CD4-positive, alpha-beta T cell treated with Interleukin-6 at 100 ng/mL for 8 hours (primary cell): ENCODE data around the gene FBLN5.
"Not testable (repeated sequence)": the region's sequence is repeated elsewhere in the genome, so short reads cannot be mapped to it uniquely, and the experiment has no call there.

Source experiments
- DNase-seq: peaks from one replicate; pipeline ENCODE4 v3.0.0-alpha.2; 2020; ENCODE audit warnings: mixed read lengths, low spot score

The FBLN5 gene

DNA sequence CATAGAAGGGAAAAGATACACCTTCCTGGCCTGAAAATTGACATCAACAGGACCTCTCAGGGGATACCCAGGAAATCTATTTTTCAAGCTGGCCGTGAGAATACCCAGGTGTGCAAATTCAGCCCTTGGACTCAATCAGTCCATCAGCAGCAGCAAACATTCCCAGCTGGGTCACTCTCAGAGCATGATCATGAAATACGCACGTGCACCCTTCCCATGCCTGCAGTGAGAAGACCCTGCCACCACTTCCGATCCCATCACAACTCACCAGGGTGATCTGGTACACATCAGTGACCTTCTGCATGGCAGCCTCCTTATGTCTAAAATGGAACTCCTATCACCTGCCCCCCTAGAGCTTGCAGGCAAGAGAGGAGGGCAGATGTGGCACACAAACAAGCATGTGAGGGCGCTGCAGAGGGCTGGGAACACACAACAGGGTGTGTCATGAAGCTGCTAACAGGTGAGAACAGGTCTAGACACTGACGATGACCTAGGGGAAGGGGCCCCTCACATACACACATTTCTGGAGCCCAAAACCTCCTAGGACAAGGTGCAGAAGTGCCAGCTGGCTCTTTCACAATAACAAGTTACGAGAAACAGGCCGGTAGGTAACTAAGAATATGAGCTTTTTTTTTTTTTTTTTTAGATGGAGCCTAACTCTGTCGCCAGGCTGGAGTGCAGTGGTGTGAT lies 42.4 kb downstream of the FBLN5 start:
- DNase-seq: no peak

GRCh38 chr14:91904483-91904882 lies 43.0 kb downstream of the FBLN5 start:
- no peak for DNase-seq

DNA sequence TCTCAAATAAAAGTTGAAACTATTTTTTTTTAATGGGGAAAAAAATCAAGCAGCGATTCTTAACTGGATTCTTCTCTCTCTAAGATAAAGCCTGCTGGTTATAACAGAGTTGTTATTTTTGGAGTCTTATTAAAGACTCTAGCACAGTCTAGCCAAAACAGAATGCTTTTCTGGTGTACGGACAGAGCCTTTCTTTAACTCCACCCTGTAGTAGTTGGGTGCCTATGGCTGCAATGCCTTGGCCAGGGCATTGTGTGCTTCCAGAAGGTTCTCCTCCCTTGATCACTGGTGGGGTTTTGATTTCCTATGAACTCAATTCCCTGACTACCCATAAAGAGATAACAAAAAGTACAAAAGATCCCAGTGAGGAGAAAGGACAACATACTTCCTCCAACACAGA lies 44.4 kb downstream of the FBLN5 start:
- no peak for DNase-seq

DNA sequence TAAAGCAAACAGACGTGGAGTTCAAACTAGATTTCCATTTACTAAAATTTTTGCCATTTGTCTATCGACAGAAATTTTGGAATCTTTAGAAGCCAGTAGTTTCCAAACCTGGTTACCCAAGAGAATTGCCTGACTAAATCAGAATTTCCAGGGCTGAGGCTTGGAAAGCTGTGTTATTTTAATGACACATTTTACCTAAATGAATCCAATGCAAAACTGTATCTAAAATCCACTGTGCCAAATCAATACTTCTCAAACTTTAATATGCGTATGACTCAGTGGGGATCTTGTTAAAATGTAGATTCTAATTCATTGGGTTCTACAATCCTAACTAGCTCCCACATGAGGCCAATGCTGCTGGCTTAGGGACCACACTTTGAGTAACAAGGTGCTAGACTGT lies 45.2 kb downstream of the FBLN5 start:
- no peak for DNase-seq

DNA sequence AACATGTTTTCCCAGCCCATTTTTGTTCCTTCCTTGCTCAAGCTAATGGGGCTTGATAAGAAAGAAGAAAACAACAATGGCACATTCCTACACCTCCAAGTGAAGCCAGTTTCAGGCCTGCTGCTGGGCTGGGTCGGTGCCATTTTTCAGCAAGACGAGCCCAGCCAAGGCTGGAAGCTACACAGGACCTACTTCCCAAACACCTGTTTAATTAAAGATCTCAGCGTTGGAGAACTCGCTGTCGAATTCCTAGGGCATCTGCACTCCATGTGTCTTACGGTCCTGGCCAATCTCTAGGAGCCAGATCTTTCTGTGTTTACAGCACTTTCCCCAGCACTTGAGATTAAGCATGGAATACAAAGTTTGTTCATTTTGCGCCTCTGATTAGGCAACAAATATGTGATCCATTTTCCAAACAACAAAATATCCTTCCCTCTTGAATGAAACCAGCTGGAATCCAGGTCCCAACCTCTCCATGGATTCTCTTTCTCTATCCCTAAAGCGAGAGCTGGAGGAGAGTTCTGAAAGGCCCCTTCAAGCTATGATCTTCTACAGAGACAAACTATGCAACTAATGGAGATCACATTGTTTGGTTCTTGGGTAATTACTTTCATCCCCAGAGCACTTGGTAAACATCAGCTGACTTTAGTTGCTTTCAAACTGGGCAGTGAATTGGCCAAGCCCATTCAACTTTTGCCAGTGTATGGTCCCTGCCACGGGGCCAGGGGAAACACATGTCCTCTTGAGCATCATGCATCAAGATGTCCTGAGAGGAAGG lies 45.9 kb downstream of the FBLN5 start:
- no peak for DNase-seq

- no peak for DNase-seq
Measured at GRCh38 chr14:91899806-91900205, 47.7 kb downstream of the FBLN5 start.

DNA sequence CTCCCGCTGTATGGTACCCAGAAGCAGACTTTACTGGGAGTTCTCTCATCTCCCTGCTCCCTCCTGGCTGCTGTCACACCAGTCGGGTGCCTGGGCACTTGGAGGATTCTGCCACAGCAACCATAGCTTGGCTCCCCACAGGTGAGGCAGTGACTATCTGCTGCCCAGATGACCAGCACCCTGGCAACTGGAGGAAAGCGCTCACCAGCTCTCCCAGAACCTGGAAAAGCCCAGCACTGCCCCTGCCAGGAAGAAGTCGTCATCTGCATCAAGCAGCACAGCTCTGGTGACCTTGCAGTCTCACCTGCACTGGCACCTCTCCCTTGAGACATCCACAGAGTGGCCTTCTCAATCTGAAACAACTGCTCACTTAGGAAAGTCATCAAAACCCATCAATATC lies 48.3 kb downstream of the FBLN5 start:
- no peak for DNase-seq

GRCh38 chr14:91898372-91898771 lies 49.1 kb downstream of the FBLN5 start:
- DNase-seq: no peak

DNA sequence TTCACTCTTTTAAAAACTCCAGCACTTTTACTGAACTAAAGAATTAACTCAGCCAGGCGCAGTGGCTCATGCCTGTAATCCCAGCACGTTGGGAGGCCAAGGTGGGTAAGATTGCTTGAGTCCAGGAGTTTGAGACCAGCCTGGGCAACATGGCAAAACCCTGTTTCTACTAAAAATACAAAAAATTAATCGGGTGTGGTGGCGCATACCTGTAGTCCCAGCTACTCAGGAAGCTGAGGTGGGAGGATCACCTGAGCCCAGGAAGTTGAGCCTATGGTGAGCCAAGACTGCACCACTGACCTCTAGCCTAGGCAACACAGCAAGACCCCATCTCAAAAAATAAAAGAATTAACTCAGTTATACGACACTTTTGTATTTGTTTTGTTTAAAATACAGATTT lies 49.8 kb downstream of the FBLN5 start:
- not testable (repeated sequence) for DNase-seq

DNA sequence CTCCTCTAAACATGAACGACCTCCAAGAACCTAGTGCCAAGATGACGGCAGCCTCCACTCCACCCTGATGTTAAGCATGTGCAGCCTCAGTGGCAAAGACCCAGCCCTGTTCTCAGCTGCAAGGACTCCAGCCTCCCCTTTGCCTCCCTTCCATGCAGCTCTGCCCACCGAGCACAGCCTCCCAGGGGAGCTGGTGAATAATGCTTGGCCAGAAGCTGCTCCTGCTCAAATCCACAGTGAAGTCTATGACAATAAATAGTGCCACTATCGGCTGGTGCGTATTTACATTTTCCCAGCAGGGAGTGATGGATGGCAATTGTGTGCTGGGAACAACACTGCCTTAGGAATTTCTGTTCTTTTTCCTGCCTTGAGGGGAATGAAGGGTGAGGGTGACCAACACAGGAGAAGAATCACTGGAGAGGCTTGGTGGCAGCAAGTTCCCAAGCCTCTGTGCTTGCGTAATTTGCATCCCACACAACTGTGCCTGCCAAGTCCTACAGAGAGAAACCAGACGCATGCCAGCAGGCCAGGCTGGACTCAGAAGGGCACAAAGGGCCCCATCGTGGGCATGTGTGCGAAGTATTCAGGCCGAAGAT lies 50.3 kb downstream of the FBLN5 start:
- no peak for DNase-seq

DNA sequence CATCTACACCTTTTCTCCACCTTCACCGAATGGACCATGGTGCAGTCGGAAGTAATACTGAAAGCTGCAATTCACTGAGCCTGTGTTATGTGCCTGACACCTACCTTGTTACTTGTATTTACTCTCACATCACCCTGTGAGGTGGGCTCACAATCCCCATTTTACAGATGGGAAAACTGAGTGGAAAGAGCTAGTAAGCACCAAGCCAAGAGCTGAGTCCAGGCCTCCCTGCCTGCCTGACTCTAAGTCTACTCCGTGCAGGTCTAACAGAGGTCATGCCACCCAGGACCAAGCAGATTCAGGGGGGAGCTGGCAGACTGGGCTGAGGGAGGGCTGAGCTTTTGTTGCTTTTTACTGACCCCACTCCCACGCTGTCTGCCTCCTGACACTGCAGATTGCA lies 51.1 kb downstream of the FBLN5 start:
- no peak for DNase-seq

DNA sequence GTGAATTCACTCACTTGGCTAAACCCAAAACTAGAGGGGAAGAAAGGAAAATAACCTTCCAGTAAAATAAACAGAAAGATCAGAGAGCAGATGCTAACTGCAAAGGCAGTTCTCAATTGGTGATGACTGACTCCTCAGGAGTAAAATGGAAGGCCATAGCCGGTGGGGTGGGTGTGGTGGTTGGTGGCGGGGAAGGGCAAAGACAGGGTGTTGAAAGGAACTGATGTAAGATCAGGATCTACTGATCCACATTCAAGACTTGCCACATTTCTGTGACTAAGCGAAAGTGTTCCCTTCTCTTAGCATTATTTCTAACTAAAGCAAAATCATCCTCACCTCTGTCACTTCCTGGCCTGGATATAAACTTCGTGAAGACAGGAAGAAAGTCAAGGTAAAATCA lies 53.8 kb downstream of the FBLN5 start:
- DNase-seq: no peak

DNA sequence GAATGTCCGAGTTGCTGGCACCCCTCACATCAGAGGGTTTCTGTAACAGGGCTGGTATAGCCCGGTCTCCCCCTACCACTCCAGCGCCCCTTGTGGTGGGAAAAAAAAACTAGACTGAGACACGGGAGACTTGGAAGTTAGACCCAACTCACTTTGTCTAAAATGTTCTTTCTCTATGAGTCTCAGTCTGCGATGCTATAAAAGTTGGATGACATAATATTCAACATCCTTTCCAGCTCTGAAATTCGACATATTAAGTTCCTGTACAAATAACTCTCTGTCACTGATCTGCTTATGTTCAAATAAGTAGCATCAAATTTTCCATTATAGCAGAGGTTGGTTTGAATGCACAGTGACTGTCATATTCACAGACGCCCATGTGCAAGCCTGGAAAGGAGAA lies 54.5 kb downstream of the FBLN5 start:
- no peak for DNase-seq

DNA sequence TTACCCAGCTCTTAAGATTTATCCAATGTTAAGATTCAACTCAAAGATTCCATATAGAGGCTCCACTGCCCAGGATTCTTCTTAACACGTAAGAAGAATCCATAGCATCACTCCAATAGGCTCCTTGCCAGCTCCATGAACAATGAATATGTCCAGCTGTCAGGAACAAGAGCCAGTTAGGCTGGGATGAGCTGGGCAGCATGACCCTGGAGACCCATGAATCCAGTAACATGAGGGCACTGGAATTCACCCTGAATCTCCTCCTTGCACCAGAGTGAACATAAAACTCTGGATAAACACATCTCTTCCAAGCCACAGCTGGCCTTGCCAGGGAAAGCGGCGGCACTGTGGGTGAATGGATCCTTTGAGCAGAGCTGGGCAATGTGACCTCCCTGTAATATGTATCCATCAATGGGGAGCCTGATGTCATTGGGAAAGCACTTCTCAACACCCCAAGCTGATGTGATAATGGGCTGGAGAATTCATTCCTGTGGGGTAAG lies 55.7 kb downstream of the FBLN5 start:
- DNase-seq: no peak

- DNase-seq: no peak
Measured at GRCh38 chr14:91891101-91891500, 56.4 kb downstream of the FBLN5 start.

DNA sequence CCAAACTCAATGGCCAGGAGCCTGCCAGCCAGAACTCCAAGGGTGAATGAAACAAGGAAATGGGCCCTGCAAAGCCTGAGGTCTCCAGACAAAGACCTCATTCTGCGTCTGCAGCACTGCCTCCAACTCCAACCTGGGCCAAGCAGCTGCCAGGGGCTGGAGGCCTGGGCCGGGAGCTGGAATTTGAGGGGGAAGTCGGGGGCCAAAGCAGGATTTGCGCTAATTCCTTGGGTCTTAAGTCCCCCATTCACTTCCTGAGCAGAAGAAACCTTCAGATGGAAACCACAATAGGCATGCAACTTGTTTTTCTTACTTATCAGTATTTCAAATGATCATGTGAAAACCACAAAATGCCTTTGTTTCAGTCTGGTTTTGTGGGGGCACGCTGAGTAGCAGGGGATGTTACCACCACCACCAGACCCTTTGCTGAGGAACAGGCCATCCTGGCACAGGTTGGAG lies 57.2 kb downstream of the FBLN5 start:
- DNase-seq: no peak

GRCh38 chr14:91889477-91890211 lies 57.9 kb downstream of the FBLN5 start:
- DNase-seq: no peak

DNA sequence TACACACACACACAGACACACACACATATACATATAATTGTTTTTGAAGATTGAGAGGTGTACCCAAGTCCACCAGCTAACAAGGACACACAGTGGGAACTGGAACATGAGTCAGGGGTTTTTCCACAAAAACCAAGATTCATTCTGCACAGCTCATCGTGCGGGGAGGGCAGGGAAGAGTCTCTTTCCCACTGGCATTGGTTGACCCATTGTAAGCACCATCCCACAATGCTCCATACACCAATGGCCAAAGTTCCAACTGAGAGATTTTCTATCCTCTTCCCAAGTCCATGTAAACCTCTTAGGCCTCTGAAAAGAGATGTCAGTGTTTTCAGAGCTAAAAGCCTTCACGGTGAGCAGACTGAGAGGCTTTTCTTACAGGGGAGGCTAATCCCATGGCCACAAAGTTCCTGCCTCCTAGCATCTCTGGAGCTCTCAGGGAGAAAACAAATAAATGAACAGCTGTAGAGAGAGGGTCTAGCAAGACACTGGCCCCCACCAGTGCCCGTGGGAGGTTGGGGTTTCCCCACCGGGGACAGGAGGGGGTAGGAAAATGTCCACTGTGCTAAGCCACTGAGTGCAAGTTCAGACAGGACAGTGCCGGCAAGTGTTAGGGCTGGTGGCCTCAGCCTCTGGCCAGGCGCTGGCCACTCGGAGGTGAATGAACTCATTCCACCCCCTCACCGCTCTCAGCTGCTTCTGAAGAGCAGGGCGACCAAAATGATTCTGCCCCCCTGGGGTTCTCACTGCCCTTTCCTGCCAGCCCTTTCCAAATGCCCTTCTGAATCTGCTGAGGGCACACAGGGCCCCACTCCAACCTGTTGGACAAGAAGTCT lies 58.6 kb downstream of the FBLN5 start:
- DNase-seq: no peak

DNA sequence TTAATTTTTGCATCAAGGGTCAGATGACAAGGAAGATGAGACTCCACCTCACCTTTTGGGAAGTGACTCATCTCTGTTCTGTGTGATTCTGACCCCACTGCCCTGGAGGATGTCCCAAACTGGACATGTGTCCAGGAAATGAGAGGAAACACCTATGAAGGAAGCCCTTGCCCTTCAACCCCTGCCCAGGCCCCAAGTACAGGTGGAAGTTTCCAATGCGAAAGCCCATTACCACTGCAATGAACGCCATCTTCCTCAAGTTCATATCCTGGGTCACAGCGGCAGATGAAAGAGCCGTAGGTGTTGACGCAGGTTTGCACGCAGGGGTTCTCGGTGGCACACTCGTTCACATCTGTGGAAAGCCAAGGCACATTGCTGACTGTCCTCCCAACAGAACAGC lies 60.5 kb downstream of the FBLN5 start:
- DNase-seq: no peak

GRCh38 chr14:91885839-91886238 lies 61.7 kb downstream of the FBLN5 start:
- DNase-seq: no peak

GRCh38 chr14:91885113-91885712 lies 62.3 kb downstream of the FBLN5 start:
- no peak for DNase-seq
